Vagina (tissue), 2 donors: ENCODE measurements around the gene NXPH1.

Experiments used
- POLR2A ChIP-seq, 2 donors: fragments of 450-650 bp; IDR thresholded peaks; one replicate each; pipeline ENCODE4 v1.6.1; 2017; ENCODE audit warnings: antibody characterized with exemption in 2 of 2, mild to moderate bottlenecking in 2 of 2, moderate library complexity in 2 of 2
- TF ChIP-seq, protein P1 (sequence below), 3 experiments: fragments of 450-650 bp in 2 of 3; fragments of 200-600 bp in 1 of 3; sonication (generic) in 1 of 3; IDR thresholded peaks; one replicate each; pipeline ENCODE4 v1.5.1; 2017 to 2019; ENCODE audit warnings: antibody characterized with exemption in 3 of 3, mild to moderate bottlenecking in 2 of 3, moderate library complexity in 2 of 3

- TF ChIP-seq, protein P1, sequence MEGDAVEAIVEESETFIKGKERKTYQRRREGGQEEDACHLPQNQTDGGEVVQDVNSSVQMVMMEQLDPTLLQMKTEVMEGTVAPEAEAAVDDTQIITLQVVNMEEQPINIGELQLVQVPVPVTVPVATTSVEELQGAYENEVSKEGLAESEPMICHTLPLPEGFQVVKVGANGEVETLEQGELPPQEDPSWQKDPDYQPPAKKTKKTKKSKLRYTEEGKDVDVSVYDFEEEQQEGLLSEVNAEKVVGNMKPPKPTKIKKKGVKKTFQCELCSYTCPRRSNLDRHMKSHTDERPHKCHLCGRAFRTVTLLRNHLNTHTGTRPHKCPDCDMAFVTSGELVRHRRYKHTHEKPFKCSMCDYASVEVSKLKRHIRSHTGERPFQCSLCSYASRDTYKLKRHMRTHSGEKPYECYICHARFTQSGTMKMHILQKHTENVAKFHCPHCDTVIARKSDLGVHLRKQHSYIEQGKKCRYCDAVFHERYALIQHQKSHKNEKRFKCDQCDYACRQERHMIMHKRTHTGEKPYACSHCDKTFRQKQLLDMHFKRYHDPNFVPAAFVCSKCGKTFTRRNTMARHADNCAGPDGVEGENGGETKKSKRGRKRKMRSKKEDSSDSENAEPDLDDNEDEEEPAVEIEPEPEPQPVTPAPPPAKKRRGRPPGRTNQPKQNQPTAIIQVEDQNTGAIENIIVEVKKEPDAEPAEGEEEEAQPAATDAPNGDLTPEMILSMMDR (IDR thresholded peaks at IDR 0.05): no peak
- TF ChIP-seq POLR2A (IDR thresholded peaks at IDR 0.05): no peak
These were observed 1.7 kb downstream of the NXPH1 start for GRCh38 chr7:8435095-8435494.
